Measurements from ENCODE around the gene DPYD.

DPYD gene

GRCh38 chr1:97781762-97782337, 139.0 kb downstream of the DPYD start:
- no peak for DNase-seq

GRCh38 chr1:97780884-97781283, 139.9 kb downstream of the DPYD start:
- DNase-seq: no peak

DNA sequence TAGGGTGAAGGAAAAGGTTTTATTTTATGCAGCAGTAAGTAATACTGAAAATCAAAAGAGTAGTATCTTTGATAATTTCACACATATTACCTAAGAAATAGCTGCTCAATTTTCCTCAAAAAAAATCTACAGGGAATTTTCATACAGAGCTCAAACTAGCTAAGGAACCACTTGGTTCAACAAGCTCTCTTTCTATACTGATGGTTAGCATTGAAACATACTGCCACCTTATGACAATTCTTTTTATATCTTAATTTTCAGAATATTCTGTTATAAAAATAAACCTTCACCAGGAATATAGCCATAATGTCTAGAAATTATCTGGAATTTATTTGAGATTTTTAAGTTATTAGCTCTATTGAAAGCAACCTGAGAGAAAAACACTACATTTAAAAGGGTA, 142.1 kb downstream of the DPYD start:
- DNase-seq: no peak

DNA sequence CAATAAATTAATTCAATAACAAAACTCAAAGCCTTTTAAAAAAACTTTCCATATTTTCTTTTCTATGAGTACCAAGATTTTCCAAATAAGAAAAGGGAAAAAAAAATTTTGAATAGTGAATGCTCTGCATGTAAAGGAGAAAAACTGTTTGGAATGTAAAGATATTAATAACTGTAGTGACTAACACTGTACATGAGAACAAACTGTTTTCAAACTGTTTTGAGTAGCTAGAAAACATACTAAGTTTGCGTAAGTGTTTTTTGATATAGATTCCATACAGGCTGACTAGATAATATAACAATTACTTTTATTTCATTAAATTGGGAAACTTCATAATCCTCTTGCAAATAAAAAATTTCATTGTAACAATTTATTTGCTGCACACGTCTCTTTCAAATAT, 150.5 kb downstream of the DPYD start:
- DNase-seq: no peak

- no peak for DNase-seq
These were observed 153.5 kb downstream of the DPYD start for GRCh38 chr1:97767381-97767780.

- DNase-seq: no peak
These were observed 155.8 kb downstream of the DPYD start for GRCh38 chr1:97764991-97765390.

GRCh38 chr1:97761637-97762036, 159.2 kb downstream of the DPYD start:
- no peak for DNase-seq

GRCh38 chr1:97759078-97759477, 161.8 kb downstream of the DPYD start:
- no peak for DNase-seq

DNA sequence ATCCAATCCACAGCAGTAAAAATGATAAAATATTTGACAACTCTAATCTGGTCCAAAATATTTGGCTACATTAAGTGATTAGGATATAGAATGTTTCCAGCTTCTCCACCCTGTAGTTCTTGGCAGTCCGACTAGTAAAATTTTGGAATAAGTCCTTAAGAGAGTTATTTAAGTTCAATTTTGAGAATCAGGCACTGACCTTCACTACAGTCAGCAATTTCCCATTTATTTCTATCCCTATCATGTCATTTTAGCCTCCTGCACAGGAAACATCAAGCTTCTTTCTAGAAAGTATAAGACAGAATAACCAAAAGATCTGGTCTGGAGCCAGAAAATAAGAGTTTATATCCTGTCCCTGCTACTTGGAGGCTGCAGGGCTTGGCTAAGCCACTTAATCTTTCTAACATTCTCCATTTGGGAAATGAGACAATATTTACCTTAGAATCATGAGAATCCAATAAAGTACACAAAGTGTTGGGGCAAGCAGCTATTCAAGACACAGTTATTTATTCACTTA, 162.2 kb downstream of the DPYD start:
- DNase-seq: no peak

- DNase-seq: no peak
These were observed 174.9 kb downstream of the DPYD start for GRCh38 chr1:97745912-97746311.

DNA sequence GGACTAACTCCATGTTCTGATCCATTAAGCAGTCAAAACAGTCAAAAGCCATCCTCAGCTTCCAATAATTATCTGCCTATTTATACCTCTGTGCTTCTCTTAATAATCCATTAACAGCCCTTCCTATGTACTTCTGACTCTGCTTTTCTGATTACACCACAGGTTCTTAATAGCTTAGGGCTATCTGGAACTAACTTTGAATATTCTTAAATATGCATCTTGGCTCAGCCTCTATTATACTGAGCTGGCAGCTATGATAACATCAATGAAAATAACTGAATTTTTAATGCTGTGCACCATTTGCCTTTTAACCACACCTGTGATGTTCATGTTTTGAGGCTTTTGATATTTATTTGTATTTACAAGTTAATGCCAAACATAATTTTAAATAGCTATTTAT, 175.9 kb downstream of the DPYD start:
- no peak for DNase-seq

DNA sequence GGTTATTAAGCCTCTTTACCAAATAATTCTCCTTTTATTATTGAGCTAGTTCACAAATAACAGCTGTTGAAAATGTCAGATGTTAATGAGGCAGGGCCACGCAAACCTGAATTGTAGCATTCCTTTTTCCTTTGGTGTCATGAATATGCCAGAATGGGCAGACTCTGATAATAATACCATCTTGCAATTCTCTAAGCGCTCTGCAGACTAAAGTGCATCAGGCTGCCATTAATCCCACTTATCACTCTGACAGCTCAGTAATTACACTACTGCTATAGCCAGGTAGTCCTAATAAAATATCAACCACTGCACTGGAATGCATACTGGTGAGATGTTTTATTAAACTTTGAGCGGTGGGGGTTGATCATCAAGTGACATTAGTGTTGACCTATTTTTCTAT, 177.7 kb downstream of the DPYD start:
- DNase-seq: no peak

DNA sequence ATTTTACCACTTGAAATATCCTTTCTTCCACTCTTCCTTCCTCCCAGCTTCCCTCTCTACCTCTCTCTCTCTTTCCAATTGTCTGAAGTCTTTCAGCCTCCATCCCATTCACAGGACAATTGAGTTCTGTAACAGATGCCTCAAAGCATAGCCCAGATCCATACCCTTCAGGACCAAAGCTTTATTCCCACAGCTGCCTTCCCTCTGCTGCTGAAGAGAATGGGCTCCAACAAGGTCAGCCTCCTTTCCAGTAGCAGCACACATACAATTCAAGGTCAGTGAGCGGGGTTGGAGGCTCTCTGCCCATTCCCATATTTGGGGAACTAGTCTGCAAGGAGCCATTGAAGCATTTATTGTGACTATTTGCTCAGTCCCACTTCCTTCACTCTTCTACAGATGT, 179.9 kb downstream of the DPYD start:
- DNase-seq: no peak

- no peak for DNase-seq
These were observed 181.2 kb downstream of the DPYD start for GRCh38 chr1:97739596-97740103.

- DNase-seq: no peak
These were observed 182.6 kb downstream of the DPYD start for GRCh38 chr1:97738270-97738669.

DNA sequence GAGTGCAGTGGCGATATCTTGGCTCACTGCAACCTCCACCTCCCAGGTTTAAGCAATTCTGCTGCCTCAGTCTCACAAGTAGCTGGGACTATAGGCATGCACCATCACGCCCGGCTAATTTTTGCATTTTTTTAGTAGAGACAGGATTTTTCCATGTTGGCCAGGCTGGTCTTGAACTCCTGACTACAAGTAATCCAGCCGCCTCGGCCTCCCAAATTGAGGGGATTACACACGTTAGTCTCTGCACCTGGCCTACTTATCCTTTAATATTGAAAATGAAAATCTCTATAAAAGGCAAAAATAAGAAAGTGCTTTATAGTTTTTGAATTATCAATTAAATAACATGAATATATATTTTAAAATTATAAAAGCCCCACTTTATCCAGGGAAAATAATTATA, 190.6 kb downstream of the DPYD start:
- no peak for DNase-seq

DNA sequence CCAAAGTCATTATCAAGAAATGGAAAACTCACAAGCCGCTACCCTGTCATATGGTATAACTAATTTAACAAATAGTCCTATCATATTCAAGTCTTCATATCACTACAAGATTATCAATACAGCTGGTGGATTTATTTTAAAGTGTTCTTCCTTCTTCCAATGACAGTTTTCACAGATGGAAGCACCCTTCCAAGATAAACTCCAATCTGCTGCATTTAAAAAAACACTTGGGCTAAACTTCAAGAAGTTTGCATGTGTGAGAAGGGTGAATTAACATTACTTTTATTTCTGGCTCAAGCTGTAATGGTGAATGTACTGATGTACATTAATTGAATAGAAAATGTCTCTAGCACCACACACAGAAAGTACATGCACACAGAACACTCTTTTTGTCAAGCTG, 192.4 kb downstream of the DPYD start:
- no peak for DNase-seq

DNA sequence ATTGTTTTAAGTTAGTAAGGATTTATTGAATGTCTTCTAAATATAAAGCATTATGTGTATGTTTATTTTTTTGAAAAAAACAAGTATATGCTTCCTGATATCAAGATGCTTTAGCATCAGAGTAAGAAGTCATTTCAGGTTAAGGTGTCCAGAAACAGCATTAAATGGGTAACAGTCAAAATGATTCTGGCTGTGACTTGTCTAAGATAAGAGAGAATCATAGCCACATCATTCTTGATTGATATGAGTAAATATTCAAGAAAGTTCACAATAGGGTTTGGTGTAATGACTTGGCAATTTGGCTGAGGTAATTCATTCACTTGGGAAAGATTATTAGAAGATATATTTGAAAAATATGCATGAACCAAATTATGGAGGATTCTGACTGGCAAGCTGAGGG, 193.8 kb downstream of the DPYD start:
- no peak for DNase-seq

DNA sequence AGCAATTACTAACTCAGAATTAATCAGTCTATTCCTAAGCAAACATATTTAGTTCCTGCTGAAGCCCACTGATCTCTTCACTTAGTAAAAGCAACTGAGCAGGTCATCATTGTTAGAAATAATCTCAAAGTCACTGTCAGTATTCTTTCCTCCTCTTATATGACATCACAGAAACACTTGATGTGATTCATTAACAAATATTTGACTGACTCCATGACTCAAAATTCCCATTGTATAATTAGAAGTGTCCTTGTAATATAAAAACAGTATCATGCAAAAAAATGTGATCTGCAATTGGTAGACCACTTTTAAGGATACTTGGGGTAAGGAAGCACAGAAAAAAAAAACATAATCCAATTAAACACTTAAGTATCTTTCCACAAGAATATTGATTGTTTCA, 194.4 kb downstream of the DPYD start:
- no peak for DNase-seq

DNA sequence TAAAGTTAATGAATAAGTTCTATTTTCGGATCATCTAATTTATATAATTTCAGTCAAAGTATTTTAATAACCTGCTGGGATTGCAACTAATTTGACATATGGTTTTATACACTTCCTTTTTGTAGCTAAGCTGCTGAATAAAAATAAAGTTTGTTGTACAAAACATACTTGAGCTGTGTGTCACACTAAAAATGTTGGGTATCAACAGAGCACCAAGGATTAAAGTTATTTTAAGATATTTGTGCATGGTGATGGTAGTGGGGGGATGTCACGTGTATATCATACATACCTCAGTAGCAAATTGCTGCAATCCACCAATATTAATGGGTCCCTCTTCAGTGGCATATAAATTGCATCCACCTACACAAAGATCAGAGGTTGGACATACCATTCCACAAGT, 199.6 kb downstream of the DPYD start:
- no peak for DNase-seq

DNA sequence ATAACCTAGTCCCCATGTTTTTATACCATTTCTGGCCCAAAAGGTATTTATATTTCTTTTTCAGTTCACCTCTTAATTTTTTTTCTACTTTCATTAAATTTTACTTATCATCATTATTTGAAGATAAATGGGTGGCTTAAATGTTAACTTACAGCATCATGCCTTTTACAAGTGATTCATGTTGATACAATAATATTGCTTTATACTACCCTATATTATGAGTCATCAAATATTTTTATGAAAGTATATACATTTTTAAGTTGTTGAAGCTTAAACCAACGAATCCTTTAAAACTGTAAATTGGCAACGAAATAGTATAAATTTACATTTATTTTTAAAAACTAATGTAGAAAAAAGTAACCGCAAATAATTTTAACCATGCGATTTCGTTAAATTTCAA, 207.9 kb downstream of the DPYD start:
- no peak for DNase-seq

- no peak for DNase-seq
These were observed 209.0 kb downstream of the DPYD start for GRCh38 chr1:97711858-97712257.

GRCh38 chr1:97693601-97694000, 227.2 kb downstream of the DPYD start:
- no peak for DNase-seq

- no peak for DNase-seq
These were observed 229.5 kb downstream of the DPYD start for GRCh38 chr1:97691325-97691724.

- no peak for DNase-seq
These were observed 235.5 kb downstream of the DPYD start for GRCh38 chr1:97685360-97685759.

Data from COR-L47 (cell line).